Glutamatergic neuron (in vitro differentiated cells): ENCODE measurements around the gene TNNI2. TPM values are rescaled to one million over a fixed set of nuclear protein-coding genes. Genes with fewer than 3 reads are reported as not detected.

Source experiments
- DNase-seq: peaks from one replicate; pipeline ENCODE4 v3.0.0; 2022
- H3K27ac Mint-ChIP-seq: one replicate; pipeline ENCODE4 v1.8.0; 2020; ENCODE audit warnings: mild to moderate bottlenecking, mixed read lengths, inconsistent platforms; ENCODE audit not compliant: unreplicated experiment
- H3K27me3 Mint-ChIP-seq: one replicate; pipeline ENCODE4 v1.8.0; 2020; ENCODE audit warnings: mild to moderate bottlenecking, moderate library complexity, mixed read lengths, inconsistent platforms; ENCODE audit not compliant: unreplicated experiment
- H3K36me3 Mint-ChIP-seq: one replicate; pipeline ENCODE4 v1.8.0; 2020; ENCODE audit warnings: mild to moderate bottlenecking, mixed read lengths, inconsistent platforms; ENCODE audit not compliant: unreplicated experiment
- H3K4me1 Mint-ChIP-seq: one replicate; pipeline ENCODE4 v1.8.0; 2020; ENCODE audit warnings: mild to moderate bottlenecking, low read depth, mixed read lengths, inconsistent platforms; ENCODE audit not compliant: unreplicated experiment
- H3K4me3 Mint-ChIP-seq: one replicate; pipeline ENCODE4 v1.8.0; 2020; ENCODE audit warnings: mild to moderate bottlenecking, mixed read lengths, inconsistent platforms; ENCODE audit not compliant: unreplicated experiment
- H3K9me3 Mint-ChIP-seq: one replicate; pipeline ENCODE4 v1.8.0; 2020; ENCODE audit warnings: mild to moderate bottlenecking, moderate library complexity, mixed read lengths, inconsistent platforms; ENCODE audit not compliant: unreplicated experiment
- total RNA-seq: library from RNA; stranded (reverse); fragmentation: NEBNext Ultra II Directional; extraction: Animal tissue kit (Norgen Biotek cat#: 25700); gene quantifications from one replicate; pipeline ENCODE4 v1.2.1, GENCODE V29; 2021; ENCODE audit not compliant: unreplicated experiment
- TF ChIP-seq, protein P1 (sequence below): fragments of 200-600 bp; sonication (generic); IDR thresholded peaks from one replicate; pipeline ENCODE4 v1.5.0; 2021; ENCODE audit not compliant: partially characterized antibody, unreplicated experiment

The TNNI2 gene
- total RNA-seq, 1 donor from 2014 or later, result not detected

DNA sequence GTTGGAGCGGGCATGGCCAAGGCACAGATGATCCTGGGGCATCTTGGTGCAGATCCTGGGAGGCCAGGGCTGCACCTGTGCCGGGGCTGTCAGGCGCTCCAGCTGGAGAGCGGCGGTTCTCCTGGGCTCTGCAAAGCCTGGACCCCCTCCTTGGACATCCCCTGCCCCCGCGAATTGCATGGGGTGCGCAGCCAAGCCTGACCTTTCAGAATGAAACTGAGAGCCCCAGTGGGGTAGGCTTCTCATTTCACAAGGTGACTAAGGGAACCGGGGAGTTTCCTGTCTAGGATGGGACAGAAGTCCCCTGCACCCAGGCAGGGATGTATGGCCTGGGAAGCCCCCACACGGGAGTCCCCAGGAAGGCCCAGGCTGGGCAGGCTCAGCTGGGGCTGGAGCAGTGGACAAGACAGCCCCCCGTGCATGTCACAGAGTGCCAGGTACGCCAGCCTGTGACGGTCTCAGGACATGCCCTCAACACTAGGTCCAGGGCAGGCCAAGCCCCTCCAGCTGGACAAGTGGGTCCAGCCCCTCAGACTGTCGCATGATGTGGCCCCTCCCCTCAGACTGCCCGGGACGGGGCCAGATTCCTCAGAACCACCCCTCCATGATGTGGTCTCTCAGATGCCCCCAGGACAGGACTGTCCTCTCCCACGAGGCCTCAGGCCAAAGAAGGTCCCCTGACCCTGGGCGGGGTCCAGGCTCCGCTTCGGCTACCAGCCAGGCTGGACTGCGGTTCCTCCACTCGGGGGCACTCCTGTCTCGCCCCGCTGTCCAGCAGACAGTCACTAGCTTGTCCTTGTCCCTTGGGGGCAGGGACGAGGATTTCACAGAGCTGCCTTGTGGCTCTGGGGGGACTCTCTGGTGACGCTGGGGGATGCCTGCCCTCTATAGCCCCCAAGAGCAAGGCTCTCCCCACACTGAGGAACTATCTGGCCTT is 16.4 kb downstream of the TNNI2 start:
- Mint-ChIP-seq H3K36me3 (no peaks in the 10 kb centered on the region), H3K9me3 (peaks cover 7% of the 10 kb centered on the region), H3K4me3 (no peak overlapping the region), H3K4me1 (peaks cover 3% of the 10 kb centered on the region), H3K27ac (no peak overlapping the region), H3K27me3 (peaks cover 3% of the 10 kb centered on the region)
- DNase-seq, result no peak
- TF ChIP-seq, protein P1, sequence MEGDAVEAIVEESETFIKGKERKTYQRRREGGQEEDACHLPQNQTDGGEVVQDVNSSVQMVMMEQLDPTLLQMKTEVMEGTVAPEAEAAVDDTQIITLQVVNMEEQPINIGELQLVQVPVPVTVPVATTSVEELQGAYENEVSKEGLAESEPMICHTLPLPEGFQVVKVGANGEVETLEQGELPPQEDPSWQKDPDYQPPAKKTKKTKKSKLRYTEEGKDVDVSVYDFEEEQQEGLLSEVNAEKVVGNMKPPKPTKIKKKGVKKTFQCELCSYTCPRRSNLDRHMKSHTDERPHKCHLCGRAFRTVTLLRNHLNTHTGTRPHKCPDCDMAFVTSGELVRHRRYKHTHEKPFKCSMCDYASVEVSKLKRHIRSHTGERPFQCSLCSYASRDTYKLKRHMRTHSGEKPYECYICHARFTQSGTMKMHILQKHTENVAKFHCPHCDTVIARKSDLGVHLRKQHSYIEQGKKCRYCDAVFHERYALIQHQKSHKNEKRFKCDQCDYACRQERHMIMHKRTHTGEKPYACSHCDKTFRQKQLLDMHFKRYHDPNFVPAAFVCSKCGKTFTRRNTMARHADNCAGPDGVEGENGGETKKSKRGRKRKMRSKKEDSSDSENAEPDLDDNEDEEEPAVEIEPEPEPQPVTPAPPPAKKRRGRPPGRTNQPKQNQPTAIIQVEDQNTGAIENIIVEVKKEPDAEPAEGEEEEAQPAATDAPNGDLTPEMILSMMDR, result no peak

DNA sequence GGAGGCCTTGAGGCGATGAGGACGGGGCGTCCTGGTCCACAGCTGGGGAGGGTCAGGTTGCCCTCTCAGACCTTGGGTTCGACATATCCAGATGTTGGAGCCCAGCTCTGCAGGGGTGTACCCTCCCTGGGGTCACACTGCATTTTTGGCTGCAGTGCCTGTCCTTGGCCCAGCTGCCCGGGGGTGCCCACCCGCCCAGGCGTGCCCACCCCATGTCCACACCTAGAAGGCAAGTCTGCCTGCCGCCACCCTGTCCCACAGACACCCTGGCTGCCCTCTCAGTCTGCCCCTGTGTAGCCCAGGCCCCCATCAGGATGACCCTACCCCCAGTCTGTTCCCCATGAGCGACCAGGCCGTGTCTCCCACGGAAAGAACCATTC is 17.1 kb downstream of the TNNI2 start:
- Mint-ChIP-seq H3K36me3 (no peaks in the 10 kb centered on the region), H3K27me3 (peaks cover 3% of the 10 kb centered on the region), H3K4me1 (peaks cover 3% of the 10 kb centered on the region), H3K4me3 (no peak overlapping the region), H3K27ac (no peak overlapping the region), H3K9me3 (peaks cover 4% of the 10 kb centered on the region)
- DNase-seq, result no peak
- TF ChIP-seq, protein P1, result no peak

DNA sequence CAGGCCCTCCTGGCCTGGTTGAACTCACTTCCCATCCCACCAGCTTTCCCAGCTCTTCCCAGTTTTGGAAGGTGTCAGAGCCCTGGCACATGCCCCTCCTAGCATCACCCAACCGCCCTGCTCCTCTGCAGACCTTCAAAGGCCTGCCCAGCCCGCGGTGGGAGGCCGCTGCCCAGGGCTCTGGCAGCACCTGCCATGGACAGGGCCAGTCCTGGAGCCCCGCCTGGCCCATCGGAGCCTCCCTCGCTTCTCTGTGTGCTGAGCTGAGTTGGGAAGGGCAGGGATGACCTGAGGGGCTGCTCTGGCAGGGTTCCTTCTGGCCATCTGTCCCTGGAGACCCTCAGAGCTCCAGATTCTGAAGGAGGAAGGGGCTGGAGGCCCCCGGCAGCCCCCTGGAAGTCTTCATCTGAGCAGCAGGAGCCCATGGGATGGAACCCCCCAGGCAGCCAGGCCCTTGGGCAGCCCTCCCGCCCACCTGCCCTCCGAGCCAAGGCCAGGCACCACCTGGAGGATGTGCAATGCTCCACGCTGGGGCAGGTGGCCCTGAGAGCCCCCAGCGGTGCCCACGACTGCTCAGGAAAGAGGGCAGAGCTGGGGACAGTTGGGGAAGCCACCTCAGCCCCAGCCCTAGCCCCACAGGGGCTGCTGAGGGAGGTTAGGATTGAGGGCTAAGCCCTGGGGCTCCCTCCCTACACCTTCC is 17.7 kb downstream of the TNNI2 start:
- TF ChIP-seq, protein P1, result no peak
- peaks cover 3% of the 10 kb centered on the region for H3K4me1 Mint-ChIP-seq
- H3K9me3 Mint-ChIP-seq, result peaks cover 3% of the 10 kb centered on the region
- H3K4me3 Mint-ChIP-seq, result no peak overlapping the region
- peaks cover 3% of the 10 kb centered on the region for H3K27me3 Mint-ChIP-seq
- no peaks in the 10 kb centered on the region for H3K36me3 Mint-ChIP-seq
- H3K27ac Mint-ChIP-seq, result no peak overlapping the region
- DNase-seq, result no peak

DNA sequence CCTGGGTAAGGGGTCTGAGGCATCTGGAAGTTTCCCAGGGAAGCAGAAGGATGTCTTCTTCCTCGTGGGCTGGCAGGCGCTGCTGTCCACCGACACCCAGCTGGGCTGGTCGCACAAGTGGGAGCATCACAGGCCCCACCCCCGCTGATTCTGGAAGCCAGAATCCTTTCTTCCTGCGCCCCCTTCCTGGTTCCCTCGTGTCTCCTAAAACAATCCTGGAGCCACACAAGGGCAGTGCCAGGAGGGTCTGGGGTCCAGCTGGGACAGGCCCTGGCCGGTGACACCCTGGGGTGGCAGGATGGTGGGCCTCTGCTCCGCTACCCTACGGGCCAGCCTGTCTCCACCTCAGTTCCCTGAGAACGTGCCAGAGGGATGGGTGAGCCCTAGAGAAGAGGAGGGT is 18.3 kb downstream of the TNNI2 start:
- TF ChIP-seq, protein P1, result no peak
- Mint-ChIP-seq H3K9me3 (peaks cover 2% of the 10 kb centered on the region), H3K4me1 (peaks cover 3% of the 10 kb centered on the region), H3K4me3 (no peak overlapping the region), H3K27me3 (peaks cover 3% of the 10 kb centered on the region), H3K27ac (no peak overlapping the region), H3K36me3 (no peaks in the 10 kb centered on the region)
- no peak for DNase-seq

DNA sequence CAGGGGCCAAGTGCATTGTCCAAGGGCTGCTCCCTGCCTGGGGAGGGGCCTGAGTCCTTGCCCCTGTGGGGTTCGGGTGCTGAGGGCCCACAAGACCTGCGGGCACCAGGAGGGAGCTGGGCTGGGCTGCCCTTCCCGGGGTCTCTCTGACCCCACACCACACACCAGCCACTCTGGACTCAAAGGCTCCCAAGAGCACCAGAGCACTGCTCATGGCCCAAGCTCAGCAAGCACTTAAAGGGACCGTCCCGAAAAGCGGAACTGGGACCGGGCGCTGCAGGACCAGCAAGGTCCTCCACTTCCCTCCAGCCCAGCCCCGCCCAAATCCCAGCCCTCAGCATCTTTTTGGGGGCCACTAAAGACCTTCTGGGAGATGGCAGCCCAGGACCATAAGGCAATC is 19.4 kb downstream of the TNNI2 start:
- Mint-ChIP-seq H3K27me3 (peaks cover 2% of the 10 kb centered on the region), H3K9me3 (peaks cover 2% of the 10 kb centered on the region), H3K27ac (no peak overlapping the region), H3K4me3 (no peak overlapping the region), H3K36me3 (no peaks in the 10 kb centered on the region), H3K4me1 (peaks cover 3% of the 10 kb centered on the region)
- no peak for DNase-seq
- TF ChIP-seq, protein P1, result no peak
